A673 (cell line): ENCODE measurements around the gene HPRT1. TPM values are rescaled to one million over a fixed set of nuclear protein-coding genes. Genes with fewer than 3 reads are reported as not detected.

Source experiments
- BruUV-seq: library from RNA; stranded (reverse); fragments of 400-500 nt; replicated peaks from 2 replicates; lab custom pipeline; 2021; lab: Mats Ljungman, UMichigan
- CTCF ChIA-PET: fragments of 300-600 bp; sonication (Branson Sonifier 250); formaldehyde crosslinking; loops from one replicate; lab custom pipeline; 2022; ENCODE audit warnings: antibody characterized with exemption; lab: Charles Lee
- POLR2A ChIA-PET: fragments of 300-600 bp; sonication (Branson Sonifier 250); formaldehyde crosslinking; loops from one replicate; lab custom pipeline; 2022; ENCODE audit warnings: antibody characterized with exemption; ENCODE audit not compliant: low non-redundant PET; lab: Charles Lee
- DNase-seq: peaks from one replicate; pipeline ENCODE4 v3.0.0-alpha.2; 2015; ENCODE audit warnings: low spot score
- H3K27ac ChIP-seq: fragments of 200-600 bp; sonication (generic); 2 replicates; pipeline ENCODE4 v1.5.1; 2016; ENCODE audit warnings: mixed run types, low read depth, mild to moderate bottlenecking, mixed read lengths, antibody characterized with exemption, low read length; ENCODE audit not compliant: poor library complexity, severe bottlenecking
- H3K27me3 ChIP-seq: fragments of 200-600 bp; sonication (generic); replicated peaks from 2 replicates; pipeline ENCODE4 v1.6.1; 2017; ENCODE audit warnings: mixed run types, low read depth, mild to moderate bottlenecking, mixed read lengths, antibody characterized with exemption, low read length; ENCODE audit not compliant: insufficient read depth, poor library complexity
- H3K36me3 ChIP-seq: fragments of 200-600 bp; sonication (generic); 2 replicates; pipeline ENCODE4 v1.6.1; 2016; ENCODE audit warnings: mixed run types, mild to moderate bottlenecking, mixed read lengths, antibody characterized with exemption, low read length; ENCODE audit not compliant: insufficient read depth, poor library complexity, severe bottlenecking
- H3K4me1 ChIP-seq: fragments of 200-600 bp; sonication (generic); 2 replicates; pipeline ENCODE4 v1.6.1; 2017; ENCODE audit warnings: mixed run types, mild to moderate bottlenecking, mixed read lengths, antibody characterized with exemption, low read length; ENCODE audit not compliant: insufficient read depth, poor library complexity, severe bottlenecking
- H3K4me3 ChIP-seq: fragments of 200-600 bp; sonication (generic); 2 replicates; pipeline ENCODE4 v1.5.1; 2016; ENCODE audit warnings: low read depth, mixed run types, mild to moderate bottlenecking, mixed read lengths, low read length; ENCODE audit not compliant: poor library complexity, severe bottlenecking
- H3K9me3 ChIP-seq: fragments of 200-600 bp; sonication (generic); 2 replicates; pipeline ENCODE4 v1.6.1; 2016; ENCODE audit warnings: mixed run types, low read depth, mild to moderate bottlenecking, mixed read lengths, antibody characterized with exemption, low read length; ENCODE audit not compliant: poor library complexity, severe bottlenecking
- EZH2 ChIP-seq: fragments of 200-600 bp; sonication (generic); IDR thresholded peaks from 2 replicates; pipeline ENCODE4 v1.6.1; 2017; ENCODE audit warnings: borderline replicate concordance, low read depth, mild to moderate bottlenecking, mixed read lengths, antibody characterized with exemption, low read length; ENCODE audit not compliant: poor library complexity, severe bottlenecking
- intact Hi-C: fragments of 100-400 bp; cut with micrococcal nuclease; formaldehyde crosslinking; loops from one replicate; pipeline ENCODE4 v1.10.0; 2022; ENCODE audit not compliant: unreplicated experiment
- total RNA-seq: library from RNA; stranded (reverse); gene quantifications from 2 replicates; pipeline ENCODE4 v1.2.3, GENCODE V29; 2021
- TF ChIP-seq, protein P1 (sequence below): fragments of 300-800, 200-600 bp; sonication (generic); conservative IDR thresholded peaks from 2 replicates; pipeline ENCODE4 v1.5.1; 2017; ENCODE audit warnings: low read depth, mild to moderate bottlenecking, antibody characterized with exemption, low read length, moderate library complexity, mixed read lengths

The HPRT1 gene
- total RNA-seq, 1 experiment from 2014 or later, result 66.9 TPM

DNA sequence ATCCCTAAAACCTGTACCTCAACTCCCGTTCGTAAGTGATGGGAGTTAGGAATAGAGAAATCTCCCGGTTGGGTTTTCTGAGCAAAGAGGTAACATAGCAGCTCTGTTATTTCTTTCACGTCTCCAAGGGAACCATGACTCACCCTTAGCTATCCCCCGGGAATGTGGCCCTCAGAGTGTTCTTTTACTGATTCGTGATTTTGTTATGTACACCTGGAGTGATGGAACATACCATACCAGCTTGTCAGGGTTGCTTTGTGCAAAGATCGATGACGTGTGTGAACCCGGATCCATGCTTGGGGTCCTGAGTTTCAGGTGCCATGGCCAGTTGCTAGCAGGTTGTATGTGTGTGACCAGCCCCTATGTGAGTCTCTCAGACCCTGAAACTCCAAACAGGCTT lies 52.6 kb downstream of the HPRT1 start:
- H3K27me3 ChIP-seq, result no peaks in the 10 kb centered on the region
- H3K9me3 ChIP-seq, result no peaks in the 10 kb centered on the region
- no peak overlapping the region for H3K4me3 ChIP-seq
- CTCF ChIA-PET, result no interaction called here
- H3K27ac ChIP-seq, result no peak overlapping the region
- no peak for TF ChIP-seq EZH2
- TF ChIP-seq, protein P1, sequence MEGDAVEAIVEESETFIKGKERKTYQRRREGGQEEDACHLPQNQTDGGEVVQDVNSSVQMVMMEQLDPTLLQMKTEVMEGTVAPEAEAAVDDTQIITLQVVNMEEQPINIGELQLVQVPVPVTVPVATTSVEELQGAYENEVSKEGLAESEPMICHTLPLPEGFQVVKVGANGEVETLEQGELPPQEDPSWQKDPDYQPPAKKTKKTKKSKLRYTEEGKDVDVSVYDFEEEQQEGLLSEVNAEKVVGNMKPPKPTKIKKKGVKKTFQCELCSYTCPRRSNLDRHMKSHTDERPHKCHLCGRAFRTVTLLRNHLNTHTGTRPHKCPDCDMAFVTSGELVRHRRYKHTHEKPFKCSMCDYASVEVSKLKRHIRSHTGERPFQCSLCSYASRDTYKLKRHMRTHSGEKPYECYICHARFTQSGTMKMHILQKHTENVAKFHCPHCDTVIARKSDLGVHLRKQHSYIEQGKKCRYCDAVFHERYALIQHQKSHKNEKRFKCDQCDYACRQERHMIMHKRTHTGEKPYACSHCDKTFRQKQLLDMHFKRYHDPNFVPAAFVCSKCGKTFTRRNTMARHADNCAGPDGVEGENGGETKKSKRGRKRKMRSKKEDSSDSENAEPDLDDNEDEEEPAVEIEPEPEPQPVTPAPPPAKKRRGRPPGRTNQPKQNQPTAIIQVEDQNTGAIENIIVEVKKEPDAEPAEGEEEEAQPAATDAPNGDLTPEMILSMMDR, result no peak
- POLR2A ChIA-PET, result no interaction called here
- peak; percentile 18 for DNase-seq
- intact Hi-C loops, result no loop called here
- H3K4me1 ChIP-seq, result no peaks in the 10 kb centered on the region
- no TSS peak for BruUV-seq
- no peaks in the 10 kb centered on the region for H3K36me3 ChIP-seq

GRCh38 chrX:134513091-134513490 lies 53.1 kb downstream of the HPRT1 start:
- intact Hi-C loops, result no loop called here
- no TSS peak for BruUV-seq
- DNase-seq, result no peak
- Histone ChIP-seq H3K27me3 (no peaks in the 10 kb centered on the region), H3K4me1 (no peaks in the 10 kb centered on the region), H3K36me3 (no peaks in the 10 kb centered on the region), H3K27ac (no peak overlapping the region), H3K4me3 (no peak overlapping the region), H3K9me3 (no peaks in the 10 kb centered on the region)
- ChIA-PET CTCF (no interaction called here), POLR2A (no interaction called here)
- TF ChIP-seq EZH2, result no peak
- TF ChIP-seq, protein P1, result no peak

DNA sequence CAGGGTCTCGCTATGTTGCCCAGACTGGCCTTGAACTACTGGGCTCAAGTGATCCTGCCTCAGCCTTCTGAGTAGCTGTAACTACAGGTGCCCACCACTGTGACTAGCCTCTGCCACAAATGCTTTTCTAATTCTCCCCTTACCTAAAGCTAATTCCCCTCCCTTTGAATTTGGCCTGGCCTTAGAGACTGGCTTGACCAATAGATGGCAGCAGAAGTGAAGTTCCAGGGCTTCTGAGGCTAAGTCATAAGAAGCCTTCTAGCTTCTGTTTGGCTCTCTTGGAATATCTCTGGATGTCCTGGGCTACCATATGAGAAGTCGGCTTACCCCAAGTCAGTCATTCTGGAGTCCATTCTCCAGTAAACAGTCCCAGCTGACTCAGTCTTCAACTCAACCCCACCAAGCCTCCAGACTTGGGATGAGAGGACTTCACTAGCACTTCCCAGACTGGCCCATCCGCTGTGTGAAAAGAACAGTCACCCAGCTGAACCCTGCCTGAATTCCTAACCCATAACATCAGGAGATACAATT lies 61.0 kb downstream of the HPRT1 start:
- Histone ChIP-seq H3K4me1 (no peaks in the 10 kb centered on the region), H3K27me3 (no peaks in the 10 kb centered on the region), H3K9me3 (no peaks in the 10 kb centered on the region), H3K36me3 (no peaks in the 10 kb centered on the region), H3K4me3 (no peak overlapping the region), H3K27ac (no peak overlapping the region)
- intact Hi-C loops, result loop anchor here (5.0 kb wide), 1 partner anchor 241 kb away; no protein-coding TSS in a partner anchor
- POLR2A ChIA-PET, result no interaction called here
- CTCF ChIA-PET, result interaction anchor here (0.7 to 1.4 kb wide), 3 partner anchors 243 to 262 kb away, joined by 3 to 7 read pairs (median 7); no protein-coding TSS in a partner anchor
- BruUV-seq, result no TSS peak
- TF ChIP-seq, protein P1, result peak; percentile 67
- TF ChIP-seq EZH2, result no peak
- DNase-seq, result peak; percentile 60
